ENCODE data around the gene CHMP4A. TPM values are rescaled to one million over a fixed set of nuclear protein-coding genes. Genes with fewer than 3 reads are reported as not detected.

Gene CHMP4A, protein sequence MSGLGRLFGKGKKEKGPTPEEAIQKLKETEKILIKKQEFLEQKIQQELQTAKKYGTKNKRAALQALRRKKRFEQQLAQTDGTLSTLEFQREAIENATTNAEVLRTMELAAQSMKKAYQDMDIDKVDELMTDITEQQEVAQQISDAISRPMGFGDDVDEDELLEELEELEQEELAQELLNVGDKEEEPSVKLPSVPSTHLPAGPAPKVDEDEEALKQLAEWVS
- 19.1 and 25.4 TPM in 2 replicates for total RNA-seq

DNA sequence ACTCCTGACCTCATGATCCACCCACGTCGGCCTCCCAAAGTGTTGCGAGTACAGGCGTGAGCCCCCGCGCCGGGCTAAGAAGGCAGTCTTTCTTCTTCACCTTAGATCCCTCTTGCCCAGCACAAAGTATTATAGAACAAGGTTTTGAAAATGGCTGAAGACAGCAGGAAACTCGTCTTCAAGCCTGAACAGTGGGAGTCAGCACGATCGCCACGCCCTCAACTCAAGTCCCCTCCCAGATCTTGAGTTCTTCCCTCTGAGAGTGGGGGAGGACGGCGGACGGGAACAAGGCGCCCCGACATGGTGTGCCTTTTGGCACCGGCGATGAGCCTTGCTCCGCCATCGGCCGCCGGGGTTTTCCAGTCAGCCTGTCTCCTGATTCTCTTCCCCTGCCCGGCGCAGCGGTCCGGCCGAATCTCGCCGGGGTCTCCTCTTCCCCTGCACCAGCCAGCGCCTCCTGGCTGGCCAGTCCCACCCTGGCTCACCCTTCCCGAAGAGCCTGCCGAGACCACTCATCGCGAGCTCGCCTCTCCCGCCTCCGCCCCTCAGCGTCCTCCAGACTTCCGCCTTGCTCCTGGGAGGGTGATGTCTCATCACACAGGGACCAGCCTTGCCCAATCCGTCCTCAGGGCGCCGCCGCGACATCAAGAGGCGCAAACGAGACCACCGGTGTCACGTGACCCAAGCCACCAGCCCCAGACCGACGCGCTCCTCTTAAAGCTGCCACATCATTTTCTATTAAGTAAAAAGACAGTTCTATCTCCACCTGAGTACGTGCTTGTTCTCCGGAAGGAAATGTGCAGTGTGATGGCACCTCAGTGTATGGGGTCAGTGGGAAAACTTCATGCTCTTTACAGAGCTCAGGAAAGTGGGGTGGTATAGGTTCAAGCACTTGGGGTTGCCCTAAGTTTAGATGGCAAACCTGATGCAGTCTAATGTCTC is at the start of gene CHMP4A:
TSS of gene CHMP4A (minus strand) at position 565 of the 942 bp plus-strand sequence. CDS start at position 516, 49 bp downstream.

DNA sequence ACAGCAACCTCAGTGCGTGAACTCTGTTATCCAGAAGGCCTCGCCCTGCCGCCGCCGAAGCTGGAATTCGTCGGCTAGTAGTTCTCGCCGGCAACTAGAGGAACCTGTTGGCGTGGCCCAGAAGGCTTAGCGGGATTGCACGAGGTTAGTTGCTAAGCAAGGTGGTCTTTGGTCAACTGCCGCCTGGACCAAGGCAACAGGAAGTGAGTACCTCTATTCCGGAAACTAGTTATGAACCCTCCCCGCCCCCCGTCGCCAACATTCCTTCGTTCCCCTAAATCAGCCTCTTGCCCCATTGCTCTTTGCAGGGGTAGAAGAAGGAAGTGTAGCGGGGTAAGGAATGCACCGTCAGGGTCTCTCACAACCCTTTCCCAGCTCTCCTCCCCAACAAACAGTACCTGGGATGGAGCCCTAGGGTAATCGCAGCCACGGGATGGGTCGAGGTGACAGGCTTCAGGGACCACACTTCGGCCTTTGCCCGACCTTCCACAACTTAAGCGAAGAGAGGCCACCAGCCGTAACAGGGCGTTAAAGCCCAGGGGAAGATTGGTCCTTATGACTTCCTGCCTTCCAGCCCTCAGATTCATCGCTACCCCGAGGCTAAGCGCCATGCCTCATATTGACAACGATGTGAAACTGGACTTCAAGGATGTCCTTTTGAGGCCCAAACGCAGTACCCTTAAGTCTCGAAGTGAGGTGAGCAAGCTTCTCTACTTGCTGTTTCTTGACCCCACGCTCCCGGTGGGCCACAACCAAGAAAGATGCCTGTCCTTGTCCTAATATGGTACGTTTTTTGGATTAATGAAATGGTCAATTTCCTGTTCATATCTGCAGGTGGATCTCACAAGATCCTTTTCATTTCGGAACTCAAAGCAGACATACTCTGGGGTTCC is 19.6 kb upstream of the CHMP4A start, which contains the start of gene GMPR2:
TSS of gene GMPR2 (plus strand) at position 285 of the 893 bp plus-strand sequence. CDS start at position 610, 325 bp downstream.

DNA sequence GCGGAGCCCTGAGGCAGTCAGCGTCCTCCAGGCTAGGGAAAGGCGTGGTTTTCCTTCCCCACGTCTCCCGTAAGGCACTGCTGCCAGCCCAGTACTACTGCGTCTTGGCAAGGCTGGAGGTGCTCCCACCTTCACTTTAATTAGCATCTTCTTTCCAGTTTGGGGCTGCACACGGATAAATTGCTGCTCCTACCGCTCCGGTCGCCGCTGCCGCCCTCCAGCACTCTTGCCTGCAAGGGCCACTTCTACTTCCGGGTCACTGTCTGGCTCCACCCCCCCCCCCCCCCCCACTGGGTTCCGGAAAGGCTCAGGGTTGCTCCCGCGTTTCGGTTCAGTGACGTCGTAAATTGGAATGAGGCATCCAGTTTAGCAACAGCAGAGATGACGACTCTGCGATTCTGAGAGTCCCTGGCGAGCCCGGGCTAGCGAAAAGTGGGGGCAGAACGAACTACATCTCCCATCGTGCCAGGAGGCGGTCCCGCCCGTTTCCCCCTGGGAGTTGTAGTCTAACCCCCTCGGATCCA is 18.9 kb upstream of the CHMP4A start, which contains the start of gene NEDD8:
TSS of gene NEDD8 (minus strand) at position 247 of the 524 bp plus-strand sequence. CDS start at position 147, 100 bp downstream.

DNA sequence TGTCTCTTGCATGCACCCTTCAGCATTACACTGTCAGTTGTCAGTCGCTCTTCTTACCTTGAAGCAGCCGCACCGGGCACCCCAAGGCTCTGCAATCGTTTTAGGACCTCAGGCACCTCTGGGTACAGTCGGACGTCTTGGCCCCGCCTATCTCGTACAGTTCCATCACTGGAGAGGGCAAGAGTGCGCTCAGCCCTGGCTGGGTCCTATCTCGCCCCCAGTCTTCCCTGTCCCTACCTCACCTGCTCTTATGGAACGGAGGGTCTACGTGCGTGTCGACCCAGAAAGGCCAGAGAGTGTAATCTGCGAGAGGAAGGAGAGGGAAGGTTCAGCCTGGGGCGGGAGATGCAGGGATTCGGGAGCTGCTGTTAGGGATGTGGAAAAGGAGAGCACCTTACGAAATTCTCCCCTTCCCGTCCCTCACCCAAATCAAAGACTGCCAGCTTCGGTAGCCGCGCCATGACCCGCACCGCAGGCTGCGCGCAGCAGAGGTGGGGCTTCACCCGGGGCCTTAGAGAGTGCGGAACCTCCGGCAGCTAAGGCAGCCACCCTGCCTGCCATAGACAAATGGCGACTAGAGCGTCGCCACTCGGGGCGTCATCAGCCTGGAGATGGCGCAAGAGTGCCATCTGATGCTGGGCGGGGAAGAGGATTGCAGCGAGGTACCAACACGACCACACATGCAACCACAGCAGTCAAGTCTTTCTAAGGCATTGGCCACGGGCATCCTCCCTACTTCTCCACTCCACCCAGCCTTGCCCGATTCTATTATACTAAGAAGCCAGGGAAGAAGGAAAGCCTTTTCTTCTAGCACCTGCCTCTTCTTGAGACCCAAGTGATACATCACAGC is 2.4 kb upstream of the CHMP4A start, which contains the start of gene MDP1:
TSS of gene MDP1 (minus strand) at position 572 of the 850 bp plus-strand sequence. CDS start at position 461, 111 bp downstream.

DNA sequence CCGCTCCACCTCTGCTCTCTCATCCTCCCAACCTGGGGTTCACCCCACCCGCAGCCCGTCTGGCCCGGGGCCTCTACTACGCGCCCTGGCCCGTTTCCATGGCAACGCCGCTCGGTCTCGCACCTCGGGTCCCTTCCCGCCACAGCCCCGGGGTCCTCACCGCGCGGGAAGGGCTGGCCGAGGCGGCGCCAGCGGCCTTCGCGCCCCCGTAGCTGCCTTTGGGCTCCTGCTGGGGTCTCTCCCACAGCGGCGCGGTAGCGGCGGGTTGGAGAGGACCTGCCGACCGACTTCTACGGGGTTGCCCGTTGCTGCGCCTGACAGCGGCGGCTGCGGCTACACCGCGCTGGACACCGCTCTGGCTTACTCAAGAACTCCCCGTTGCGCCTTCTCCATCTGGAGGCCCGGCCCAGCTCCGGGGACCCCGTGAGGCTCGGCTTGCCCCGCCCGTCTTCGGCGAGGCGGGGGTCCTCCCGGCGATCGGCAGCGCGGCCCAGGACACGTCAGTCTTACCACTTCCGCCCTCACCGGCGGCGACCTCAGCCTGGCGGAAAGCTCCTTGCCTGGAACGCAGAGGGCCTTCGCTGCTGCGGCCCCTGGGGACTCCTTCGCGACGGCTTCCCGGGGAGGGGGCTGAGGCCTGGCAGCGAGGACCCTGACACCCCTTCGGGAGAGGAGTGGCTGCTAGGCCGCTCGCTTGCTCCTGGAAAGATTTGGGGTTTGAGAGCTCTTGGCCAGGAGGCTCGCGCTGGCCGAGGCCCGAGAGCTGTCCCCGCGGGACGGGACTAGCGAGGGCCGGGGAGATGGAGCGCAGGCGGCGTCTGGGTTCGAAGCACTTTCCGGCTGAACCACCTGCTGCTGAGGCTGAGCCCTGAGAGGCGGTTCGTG is 17.9 kb downstream of the CHMP4A start, which contains the start of gene TM9SF1:
TSS of gene TM9SF1 (minus strand) at position 256 of the 885 bp plus-strand sequence. CDS start 422 bp downstream, outside the sequence.

DNA sequence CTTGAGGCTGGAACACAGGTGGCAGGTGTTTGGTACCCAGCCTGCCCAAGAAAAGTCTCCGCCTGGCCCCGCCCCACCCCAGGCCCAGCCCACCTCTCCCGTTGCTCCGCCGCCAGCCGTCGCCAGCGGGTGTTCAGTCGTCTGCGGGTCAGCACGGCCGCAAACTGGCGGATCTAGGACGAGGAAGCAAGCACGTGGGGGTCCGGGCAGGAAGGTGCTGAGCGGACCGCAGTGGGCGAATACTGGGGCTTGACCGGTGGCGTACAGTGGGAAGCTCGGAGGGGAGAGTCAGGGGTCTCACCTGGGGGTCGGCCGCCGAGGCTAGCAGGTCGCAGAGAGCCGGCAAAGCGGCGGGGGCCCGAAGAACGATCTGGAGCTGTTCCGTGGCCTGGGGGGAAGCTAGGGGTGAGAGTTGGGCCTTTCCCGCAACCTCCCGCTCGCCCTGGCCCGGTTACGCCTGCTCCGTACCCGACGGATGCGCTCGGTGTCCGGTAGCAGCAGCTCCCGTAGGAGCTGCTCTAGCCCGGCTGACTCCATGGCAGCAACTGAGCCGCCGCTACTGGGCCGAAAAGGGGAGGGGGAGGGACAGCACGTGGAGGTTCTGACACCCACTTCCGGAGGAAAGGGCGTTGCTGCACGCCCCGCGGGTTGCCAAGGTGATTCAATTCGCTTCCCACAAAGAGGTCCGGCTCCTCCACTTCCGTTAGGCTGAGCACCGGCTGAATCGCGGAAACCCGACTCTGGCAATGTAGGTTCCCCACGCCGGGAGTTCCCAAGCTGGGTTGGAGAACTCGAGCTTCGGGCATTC is 24.8 kb downstream of the CHMP4A start, which contains the start of gene IPO4:
TSS of gene IPO4 (minus strand) at position 566 of the 808 bp plus-strand sequence. CDS start at position 537, 29 bp downstream.

DNA sequence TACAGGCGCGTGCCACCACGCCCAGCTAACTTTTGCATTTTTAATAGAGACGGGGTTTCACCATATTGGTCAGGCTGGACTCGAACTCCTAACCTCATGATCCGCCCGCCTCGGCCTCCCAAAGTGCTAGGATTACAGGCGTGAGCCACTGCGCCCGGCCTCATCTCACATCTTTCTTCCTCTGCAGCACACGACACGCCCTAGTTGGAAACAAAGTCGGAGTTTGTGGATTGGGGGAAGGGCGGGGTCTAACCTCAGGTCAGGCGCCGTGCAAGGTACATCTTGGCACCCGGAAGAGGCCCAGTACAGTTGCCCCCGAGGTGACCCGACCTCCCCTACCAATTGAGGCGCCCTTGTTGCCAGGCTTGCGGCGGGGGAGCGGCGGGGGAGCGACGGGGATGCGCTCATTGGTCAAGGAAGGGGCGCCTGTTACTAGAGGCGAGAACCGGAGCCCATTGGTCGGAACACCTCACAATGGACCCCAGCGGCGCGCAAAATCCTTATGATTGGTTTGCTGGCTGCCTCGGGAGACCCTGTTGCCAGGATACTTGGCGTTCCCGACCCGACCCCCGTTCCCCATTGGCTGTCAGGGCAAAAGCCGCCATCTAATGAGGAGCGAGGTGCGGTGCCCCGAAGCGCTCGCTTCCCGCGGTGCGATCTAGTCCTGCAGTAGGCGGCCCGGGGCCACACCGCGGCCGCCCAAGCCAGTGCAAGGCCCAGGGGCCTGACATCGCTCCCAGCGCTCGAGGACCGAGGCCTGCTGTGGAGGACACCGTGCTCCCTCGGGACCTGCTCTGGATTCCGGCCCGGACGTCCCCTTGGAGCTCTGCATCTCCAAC is 41.6 kb downstream of the CHMP4A start, which contains the start of gene REC8:
TSS of gene REC8 (plus strand) at position 659 of the 839 bp plus-strand sequence. CDS start 473 bp downstream, outside the sequence.

DNA sequence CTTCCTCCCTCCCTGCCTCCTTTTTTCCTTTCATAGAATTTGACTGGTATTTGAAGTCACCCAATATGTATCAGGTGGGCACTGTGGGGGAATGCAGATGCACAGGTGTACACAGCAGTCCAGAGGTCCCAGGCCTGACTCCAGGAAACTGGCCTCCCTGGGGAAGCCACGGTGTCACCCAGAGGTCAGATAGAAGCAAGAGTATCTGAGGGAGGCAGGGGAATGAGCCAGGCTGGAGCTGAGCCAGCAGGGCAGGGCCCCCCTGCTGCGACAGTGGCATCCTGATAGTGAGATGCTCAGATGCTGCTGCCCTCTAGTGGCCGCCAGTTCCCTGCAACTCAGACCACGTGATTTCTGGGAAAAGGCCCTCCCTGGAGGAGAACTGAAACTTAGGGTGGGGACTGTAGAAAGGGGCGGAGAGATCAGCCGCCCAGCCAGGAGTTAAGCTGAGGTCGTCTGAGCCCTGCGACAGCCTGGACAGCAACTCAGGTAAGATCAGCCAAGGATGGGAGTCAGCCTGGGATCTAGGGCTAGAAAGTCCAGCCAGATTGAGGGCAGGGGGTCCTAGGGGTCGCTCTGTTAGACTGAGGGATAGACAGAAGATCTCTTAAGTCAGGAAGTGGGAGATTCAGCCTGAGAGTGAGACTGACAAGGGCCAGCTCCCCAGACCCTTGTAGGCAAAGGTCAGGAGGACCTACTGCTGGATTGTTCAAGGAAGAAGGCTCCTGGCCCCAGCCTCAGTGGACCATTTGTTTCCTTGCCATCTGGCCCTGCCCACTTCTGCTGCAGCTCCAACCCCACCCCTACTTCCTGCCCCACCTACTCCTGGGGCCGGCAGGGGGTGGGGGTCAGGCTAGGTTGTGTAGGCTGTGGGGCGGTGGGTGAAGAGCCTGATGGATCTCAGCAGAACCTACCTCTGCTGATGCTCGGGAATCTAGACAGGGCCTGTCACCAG is 52.2 kb downstream of the CHMP4A start, which contains the start of gene IRF9:
TSS of gene IRF9 (plus strand) at position 416 of the 955 bp plus-strand sequence. CDS start 880 bp downstream, outside the sequence.

Small RNA genes lying within 50 kb of the gene (small RNA-seq; reads per million reads assigned to genes)
- gene AL136295.4 (not detected), gene CHMP4A (not detected), gene IPO4 (not detected), gene IRF9 (not detected), gene MDP1 (1.2 reads per million, percentile 23 among the genes with 10 or more reads in this experiment)

Other genes with a start within 250 kb of the CHMP4A start
- gene DHRS4L2, start 224.6 kb downstream of the CHMP4A start, total RNA-seq: 6.8 and 8.4 TPM in 2 replicates
- gene CARMIL3, start 161.5 kb downstream of the CHMP4A start, total RNA-seq: under 0.01 TPM in 1 of 2 replicates, not detected in the other
- gene CPNE6, start 141.9 kb downstream of the CHMP4A start, total RNA-seq: not detected in 2 replicates
- 33.0 and 33.9 TPM in 2 replicates for gene PCK2, start 119.2 kb downstream of the CHMP4A start, total RNA-seq
- 63.8 and 79.8 TPM in 2 replicates for gene DCAF11, start 98.7 kb downstream of the CHMP4A start, total RNA-seq
- gene NRL, start 98.5 kb downstream of the CHMP4A start, total RNA-seq: 0.97 and 1.8 TPM in 2 replicates
- not detected in 2 replicates for gene FITM1, start 82.8 kb downstream of the CHMP4A start, total RNA-seq
- gene PSME1, start 77.3 kb downstream of the CHMP4A start, total RNA-seq: 114 and 128 TPM in 2 replicates
- gene EMC9, start 71.9 kb downstream of the CHMP4A start, total RNA-seq: 5.8 and 8.3 TPM in 2 replicates
- 59.1 and 63.8 TPM in 2 replicates for gene PSME2, start 66.9 kb downstream of the CHMP4A start, total RNA-seq
- gene RNF31, start 66.0 kb downstream of the CHMP4A start, total RNA-seq: 53.4 and 53.8 TPM in 2 replicates
- gene IRF9, start 52.2 kb downstream of the CHMP4A start, total RNA-seq: 136 and 154 TPM in 2 replicates
- gene REC8, start 41.4 kb downstream of the CHMP4A start, total RNA-seq: 3.5 and 7.5 TPM in 2 replicates
- gene IPO4, start 24.7 kb downstream of the CHMP4A start, total RNA-seq: 45.1 and 55.2 TPM in 2 replicates
- gene TM9SF1, start 18.0 kb downstream of the CHMP4A start, total RNA-seq: 76.5 and 83.1 TPM in 2 replicates
- gene TSSK4, start 7.8 kb downstream of the CHMP4A start, total RNA-seq: 0.24 TPM in 1 of 2 replicates, not detected in the other
- gene MDP1, start 2.6 kb upstream of the CHMP4A start, total RNA-seq: 13.1 and 15.1 TPM in 2 replicates
- gene NEDD8, start 18.9 kb upstream of the CHMP4A start, total RNA-seq: 48.7 and 73.2 TPM in 2 replicates
- gene GMPR2, start 19.4 kb upstream of the CHMP4A start, total RNA-seq: 67.0 and 74.5 TPM in 2 replicates
- 68.9 and 75.8 TPM in 2 replicates for gene TINF2, start 29.1 kb upstream of the CHMP4A start, total RNA-seq
- 1.1 and 3.1 TPM in 2 replicates for gene TGM1, start 49.7 kb upstream of the CHMP4A start, total RNA-seq
- 26.1 and 28.4 TPM in 2 replicates for gene RABGGTA, start 58.1 kb upstream of the CHMP4A start, total RNA-seq
- 20.9 and 22.6 TPM in 2 replicates for gene DHRS1, start 86.3 kb upstream of the CHMP4A start, total RNA-seq
- 18.5 and 21.7 TPM in 2 replicates for gene NOP9, start 86.4 kb upstream of the CHMP4A start, total RNA-seq
- gene CIDEB, start 94.5 kb upstream of the CHMP4A start, total RNA-seq: 3.2 and 3.6 TPM in 2 replicates
- 6.7 and 7.5 TPM in 2 replicates for gene LTB4R2, start 96.7 kb upstream of the CHMP4A start, total RNA-seq
- 1.3 and 2.6 TPM in 2 replicates for gene LTB4R, start 98.0 kb upstream of the CHMP4A start, total RNA-seq
- 24.2 and 35.5 TPM in 2 replicates for gene ADCY4, start 121.6 kb upstream of the CHMP4A start, total RNA-seq
- gene RIPK3, start 126.5 kb upstream of the CHMP4A start, total RNA-seq: 29.0 and 35.1 TPM in 2 replicates
- 285 and 343 TPM in 2 replicates for gene NFATC4, start 154.7 kb upstream of the CHMP4A start, total RNA-seq
- gene NYNRIN, start 185.5 kb upstream of the CHMP4A start, total RNA-seq: 26.5 and 28.4 TPM in 2 replicates
- 0.97 and 4.4 TPM in 2 replicates for gene CBLN3, start 216.2 kb upstream of the CHMP4A start, total RNA-seq
- gene KHNYN, start 216.5 kb upstream of the CHMP4A start, total RNA-seq: 68.6 and 81.6 TPM in 2 replicates
- gene SDR39U1, start 229.3 kb upstream of the CHMP4A start, total RNA-seq: 8.9 and 10.7 TPM in 2 replicates